ENCODE measurements around the gene DNAJC18.
A peak's percentile ranks its signal among the peaks of the same experiment; 100 is the strongest.

DNA sequence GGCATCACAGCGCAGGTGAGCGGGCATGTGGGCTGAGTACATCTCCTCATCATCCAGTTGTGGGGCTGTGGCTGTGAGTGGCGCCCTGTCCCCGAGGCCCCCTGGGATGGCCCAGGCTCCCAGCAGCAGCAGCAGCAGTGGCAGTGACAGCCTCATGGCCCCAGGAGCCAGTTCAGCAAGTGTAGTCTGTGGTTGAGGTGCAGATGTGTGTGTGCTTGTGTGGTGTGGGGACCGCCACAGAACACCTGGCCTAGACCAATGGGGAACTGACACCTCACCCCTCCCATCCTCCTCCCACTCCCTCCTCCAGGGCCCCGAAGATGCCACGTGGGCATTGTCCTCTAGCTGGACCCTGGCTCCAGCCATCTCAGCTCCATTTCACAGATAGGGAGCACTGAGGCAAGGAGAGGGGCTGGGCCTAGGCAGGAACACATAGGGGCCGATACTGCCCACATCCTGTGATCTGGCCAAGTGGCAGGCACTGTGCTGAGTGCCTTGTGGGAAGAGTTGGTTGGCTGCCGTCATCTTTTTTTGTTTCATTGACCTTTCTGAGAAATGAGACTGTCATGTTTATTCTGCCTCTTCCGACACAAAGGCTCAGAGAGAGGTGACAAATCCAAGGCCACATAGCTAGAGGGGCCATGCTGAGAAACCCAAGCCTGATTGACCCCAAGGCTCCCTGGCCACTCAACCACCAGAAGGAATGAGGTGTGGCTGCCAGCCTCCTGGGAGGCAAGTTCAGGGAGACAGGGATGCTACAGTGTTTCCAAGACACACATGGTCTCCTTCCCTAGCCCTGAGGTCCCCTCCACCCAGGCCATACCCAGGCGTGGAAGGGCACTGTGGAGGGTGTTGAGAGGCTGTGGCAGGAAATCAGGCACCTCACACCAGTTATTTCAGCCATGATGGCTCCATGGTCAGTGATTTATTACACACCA lies 49.4 kb downstream of the DNAJC18 start, which contains the start of gene MZB1:
- TF ChIP-seq, protein P1, sequence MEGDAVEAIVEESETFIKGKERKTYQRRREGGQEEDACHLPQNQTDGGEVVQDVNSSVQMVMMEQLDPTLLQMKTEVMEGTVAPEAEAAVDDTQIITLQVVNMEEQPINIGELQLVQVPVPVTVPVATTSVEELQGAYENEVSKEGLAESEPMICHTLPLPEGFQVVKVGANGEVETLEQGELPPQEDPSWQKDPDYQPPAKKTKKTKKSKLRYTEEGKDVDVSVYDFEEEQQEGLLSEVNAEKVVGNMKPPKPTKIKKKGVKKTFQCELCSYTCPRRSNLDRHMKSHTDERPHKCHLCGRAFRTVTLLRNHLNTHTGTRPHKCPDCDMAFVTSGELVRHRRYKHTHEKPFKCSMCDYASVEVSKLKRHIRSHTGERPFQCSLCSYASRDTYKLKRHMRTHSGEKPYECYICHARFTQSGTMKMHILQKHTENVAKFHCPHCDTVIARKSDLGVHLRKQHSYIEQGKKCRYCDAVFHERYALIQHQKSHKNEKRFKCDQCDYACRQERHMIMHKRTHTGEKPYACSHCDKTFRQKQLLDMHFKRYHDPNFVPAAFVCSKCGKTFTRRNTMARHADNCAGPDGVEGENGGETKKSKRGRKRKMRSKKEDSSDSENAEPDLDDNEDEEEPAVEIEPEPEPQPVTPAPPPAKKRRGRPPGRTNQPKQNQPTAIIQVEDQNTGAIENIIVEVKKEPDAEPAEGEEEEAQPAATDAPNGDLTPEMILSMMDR (IDR thresholded peaks at IDR 0.05; ENCODE audit: borderline replicate concordance, extremely low read depth, low read length, poor library complexity, severe bottlenecking) = peak; percentile 22
- TF ChIP-seq EZH2 (IDR thresholded peaks at IDR 0.05; ENCODE audit: borderline replicate concordance, low read depth, low read length, severe bottlenecking) = no peak
